HG03342 (cell line): Measurements from ENCODE around the gene RAB31.

Experiments used
- ATAC-seq: cut with Tn5 transposase; IDR thresholded peaks from one replicate; pipeline ENCODE4 v1.9.1; 2021; ENCODE audit warnings: mild to moderate bottlenecking, moderate library complexity; ENCODE audit not compliant: unreplicated experiment

The RAB31 gene

GRCh38 chr18:9782073-9782857 is 74.2 kb downstream of the RAB31 start:
- no peak for ATAC-seq

GRCh38 chr18:9786631-9787030 is 78.5 kb downstream of the RAB31 start:
- ATAC-seq, result no peak

GRCh38 chr18:9787036-9787435 is 78.9 kb downstream of the RAB31 start:
- no peak for ATAC-seq

DNA sequence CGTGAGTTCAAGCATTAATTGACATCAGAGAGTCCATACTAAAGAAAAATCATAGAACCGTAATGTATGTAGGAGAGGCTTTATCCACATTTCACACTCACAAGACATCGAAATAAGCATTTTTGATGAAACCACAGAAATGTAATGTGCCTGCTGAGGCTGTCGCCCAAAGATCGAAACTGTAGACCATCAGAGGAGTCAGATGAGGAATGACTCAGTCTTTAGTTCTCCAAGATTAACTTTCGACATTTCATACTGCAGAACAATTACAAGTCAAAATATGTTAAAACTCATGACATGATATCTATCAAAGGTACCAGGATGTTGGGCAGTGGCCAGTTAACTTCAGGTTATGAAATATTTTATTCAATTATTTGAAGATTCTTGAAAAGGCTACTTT is 79.6 kb downstream of the RAB31 start:
- no peak for ATAC-seq

DNA sequence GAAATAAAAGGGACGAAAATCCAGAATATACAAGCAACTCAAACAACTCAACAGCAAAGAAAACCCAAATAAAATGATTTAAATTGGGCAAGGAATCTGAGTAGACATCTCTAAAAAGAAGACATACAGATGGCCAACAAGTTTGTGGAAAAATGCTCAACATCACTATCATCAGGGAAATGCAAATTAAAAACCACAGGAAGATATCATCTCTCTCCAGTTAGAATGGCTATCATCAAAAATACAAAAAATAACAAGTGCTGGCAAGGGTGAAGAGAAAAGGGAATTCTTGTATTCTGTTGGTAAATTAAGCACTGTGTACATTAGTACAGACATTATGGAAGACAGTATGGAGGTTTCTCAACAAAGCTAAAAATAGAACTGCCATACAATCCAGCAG is 80.0 kb downstream of the RAB31 start:
- no peak for ATAC-seq

DNA sequence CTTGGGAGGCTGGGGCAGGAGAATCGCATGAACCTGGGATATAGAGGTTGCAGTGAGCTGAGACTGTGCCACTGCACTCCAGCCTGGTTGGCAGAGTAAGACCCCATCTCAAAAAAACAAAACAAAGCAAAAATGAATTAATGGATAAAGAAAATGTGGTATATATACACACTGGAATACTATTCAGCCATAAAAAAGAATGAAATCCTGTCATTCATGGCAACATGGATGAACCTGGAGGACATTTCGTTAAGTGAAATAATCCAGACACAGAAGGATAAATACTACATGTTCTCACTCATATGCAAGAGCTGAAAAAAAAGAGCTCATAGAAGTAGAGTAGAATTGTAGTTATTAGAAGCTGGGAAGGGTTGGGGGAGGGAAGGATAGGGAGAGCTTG is 80.8 kb downstream of the RAB31 start:
- ATAC-seq, result no peak

DNA sequence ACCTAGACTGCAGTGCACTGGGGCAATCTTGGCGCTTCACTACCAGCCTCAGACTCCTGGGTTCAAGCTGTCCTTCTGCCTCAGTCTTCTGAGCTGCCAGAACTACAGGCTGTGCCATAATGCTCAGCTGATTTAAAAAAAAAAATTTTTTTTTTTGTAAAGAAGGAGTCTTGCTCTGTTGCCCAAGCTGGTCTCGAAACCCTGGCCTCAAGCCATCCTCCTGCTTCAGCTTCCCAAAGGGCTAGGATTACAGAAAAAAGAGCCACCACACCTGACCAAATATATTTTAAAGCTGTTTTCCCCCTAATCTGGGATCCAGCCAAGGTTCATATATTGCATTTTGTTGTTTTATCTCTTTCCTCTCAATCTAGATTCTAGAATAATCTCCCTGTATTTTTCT is 82.2 kb downstream of the RAB31 start:
- ATAC-seq, result no peak

DNA sequence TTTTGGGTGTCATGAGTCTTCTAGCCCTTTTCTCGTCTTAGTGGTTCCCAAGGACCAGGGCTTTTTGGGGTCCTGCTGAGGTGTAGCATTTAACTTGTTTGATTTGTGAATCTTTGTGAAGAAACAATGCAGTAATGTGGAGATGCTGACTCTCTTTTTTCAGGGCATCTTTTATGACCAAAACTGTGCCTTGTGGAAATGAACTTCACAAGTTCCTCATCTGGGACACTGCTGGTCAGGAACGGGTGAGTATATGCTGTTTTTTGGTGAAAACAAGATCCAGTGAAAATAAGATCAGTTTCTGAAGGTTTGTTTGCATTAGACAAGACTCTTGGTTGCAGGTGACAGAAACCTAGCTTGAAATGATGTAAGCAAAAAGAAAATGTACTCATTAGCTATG is 83.9 kb downstream of the RAB31 start:
- no peak for ATAC-seq

DNA sequence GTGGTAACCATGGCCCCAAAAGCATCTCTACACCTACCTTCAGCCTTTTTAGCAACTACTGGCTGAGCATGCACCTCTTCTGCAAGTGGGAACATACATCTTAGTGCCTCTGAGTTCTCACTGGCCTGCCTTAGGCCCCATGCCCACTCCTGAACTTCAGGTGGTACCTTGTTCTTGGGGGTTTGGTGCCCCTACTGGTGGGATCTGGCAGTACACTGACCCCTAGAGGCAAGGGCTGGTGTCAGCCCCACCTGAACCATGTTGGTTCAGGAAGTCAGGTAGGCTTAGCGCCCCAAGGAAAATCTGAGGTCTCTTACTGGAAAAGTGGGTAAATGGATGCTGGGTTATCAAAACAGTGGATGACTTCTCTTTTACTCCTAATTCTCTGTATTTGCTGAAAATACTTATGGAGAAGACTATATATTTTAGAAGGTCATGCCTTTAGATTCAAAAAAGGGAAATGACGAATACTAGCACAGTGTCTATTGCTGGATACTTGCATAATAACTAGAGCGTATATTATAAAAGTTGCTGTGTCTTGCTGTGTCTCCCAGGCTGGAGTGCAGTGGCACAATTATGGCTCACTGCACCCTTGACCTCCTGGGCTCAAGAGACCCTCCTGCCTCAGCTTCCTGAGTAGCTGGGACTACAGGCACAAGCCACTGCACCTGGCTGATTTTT is 84.6 kb downstream of the RAB31 start:
- no peak for ATAC-seq

- no peak for ATAC-seq
These were observed 87.9 kb downstream of the RAB31 start for GRCh38 chr18:9796011-9796410.

DNA sequence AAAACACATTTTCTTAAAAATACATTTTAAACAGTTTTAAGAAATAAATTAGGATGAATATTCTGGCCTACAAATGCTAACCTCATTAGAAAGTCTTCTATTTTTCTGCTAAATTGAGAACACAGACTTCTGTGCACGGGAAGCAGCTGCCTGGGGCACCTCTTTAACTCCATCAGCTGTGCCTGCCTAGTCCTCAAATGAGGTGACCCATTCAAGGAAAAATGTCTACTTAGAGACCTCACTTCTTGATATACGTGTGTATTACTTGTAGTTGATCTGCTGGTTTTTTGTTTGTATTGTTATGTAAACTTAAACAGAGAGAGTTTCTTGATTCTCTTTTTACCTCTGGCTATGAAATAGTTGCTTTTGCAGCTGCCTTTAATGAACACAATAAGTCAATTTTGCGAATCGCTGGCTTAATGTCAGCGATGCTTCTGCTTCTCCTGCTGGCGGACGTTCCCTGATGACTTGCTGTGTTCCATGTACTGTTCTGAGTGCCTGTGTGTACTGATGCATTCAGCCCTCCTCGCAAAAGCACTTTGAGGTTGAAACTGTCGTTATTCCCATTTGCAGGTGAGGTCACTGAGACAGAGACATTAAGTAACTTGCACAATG is 88.9 kb downstream of the RAB31 start:
- ATAC-seq, result no peak

- ATAC-seq, result no peak
These were observed 94.3 kb downstream of the RAB31 start for GRCh38 chr18:9802175-9803062.

- ATAC-seq, result no peak
These were observed 95.1 kb downstream of the RAB31 start for GRCh38 chr18:9803063-9803697.

DNA sequence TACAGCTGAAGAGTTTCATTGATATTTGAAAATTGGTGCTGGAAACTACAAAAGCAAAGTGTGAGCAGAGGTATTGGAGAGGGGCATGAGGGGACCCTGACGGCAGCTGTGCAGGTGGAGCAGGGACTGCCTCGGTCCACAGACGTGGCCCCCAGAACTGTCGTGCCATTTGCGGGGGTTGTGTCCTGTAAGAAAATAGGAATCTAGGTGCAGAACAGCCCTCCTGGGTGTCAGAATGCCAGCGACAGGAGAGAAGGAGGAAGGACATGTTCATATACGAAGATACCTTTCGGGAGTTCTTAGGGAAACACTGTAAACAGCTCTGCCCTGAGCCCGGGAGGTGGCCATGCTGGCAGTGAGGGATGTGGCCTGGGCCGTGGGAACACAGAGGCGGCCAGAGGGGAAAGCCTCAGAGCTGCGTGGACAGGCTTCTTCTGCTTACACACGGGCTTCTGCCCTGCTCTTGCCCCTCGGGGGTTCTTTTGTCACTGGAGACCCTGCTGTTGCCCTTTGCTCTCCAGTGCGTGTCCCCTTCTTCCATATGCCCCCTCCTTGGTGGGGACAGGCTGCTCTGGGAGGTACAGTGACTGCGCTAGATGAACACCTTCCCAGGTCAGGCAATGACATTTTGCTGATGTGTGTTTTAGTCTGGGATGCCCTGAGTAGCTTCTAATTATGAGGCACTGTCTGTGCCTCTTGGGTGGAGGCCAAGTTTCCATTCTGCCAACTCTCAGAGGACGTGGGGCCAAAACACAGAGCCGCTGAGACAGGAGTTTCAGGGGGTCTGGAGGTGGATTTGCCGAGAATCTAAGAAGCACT is 95.8 kb downstream of the RAB31 start:
- ATAC-seq, result no peak

DNA sequence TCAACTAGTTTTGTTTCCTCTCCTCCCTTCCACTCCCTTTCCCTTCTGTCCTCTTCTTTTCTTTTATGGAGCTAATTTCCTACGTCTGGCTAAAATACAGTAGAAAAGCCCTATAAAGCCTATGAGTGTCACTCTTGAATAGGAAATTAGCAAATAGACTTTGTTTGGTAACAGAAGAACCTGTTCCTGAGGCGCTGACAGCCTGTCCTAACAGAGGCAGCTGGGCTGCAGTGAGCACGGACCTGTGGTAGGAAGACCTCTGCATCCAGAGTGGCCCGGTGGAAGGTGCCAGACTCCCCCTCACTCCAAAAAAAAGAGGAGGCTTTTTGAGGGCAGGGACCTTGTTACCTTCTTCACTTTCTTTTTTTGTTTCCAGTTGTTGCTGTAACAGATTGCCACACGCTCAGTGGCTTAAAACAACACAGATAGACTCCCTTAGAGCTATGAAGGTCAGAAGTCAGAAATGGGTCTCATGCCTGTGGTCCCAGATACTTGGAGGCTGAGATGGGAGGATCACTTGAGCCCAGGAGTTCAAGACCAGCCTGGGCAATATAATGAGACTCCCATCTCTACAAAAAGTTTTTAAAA is 96.5 kb downstream of the RAB31 start:
- no peak for ATAC-seq

DNA sequence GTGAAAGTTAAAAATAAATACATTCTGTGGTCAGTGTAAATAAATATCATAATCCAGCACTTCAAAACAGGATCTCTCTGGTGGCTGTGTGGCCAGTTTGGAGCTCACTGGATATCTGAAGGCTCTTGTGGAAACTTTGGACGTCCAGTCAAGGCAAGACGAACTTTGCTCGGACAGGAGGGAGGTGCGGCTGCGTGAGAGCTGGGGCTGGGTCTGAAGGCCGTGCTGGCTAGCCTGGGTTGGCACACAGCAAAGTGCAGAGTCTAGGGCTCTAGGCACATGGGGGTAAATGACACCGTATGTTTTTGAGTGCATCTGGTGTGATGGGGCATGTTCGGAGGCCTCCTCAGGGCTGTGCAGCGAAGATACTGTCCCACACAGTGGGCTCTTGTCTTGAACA is 98.8 kb downstream of the RAB31 start:
- no peak for ATAC-seq

- ATAC-seq, result no peak
These were observed 100.5 kb downstream of the RAB31 start for GRCh38 chr18:9808295-9809241.

GRCh38 chr18:9809697-9810096 is 101.6 kb downstream of the RAB31 start:
- ATAC-seq, result no peak
